GM20431 (cell line): ENCODE results near the gene TADA2B.

ENCODE experiments used
- in situ Hi-C: fragments of 300-500 bp; cut with MseI, MboI; formaldehyde crosslinking; loops from one replicate; pipeline ENCODE4 v1.15.0; 2020; ENCODE audit warnings: low sequenced_read_pairs; ENCODE audit not compliant: unreplicated experiment

TADA2B gene

GRCh38 chr4:7052923-7053715 lies 9.9 kb downstream of the TADA2B start:
- in situ Hi-C loops = loop anchor here (25.0 kb wide), 1 partner anchor 341 kb away; the partner anchor contains the start of genes BLOC1S4 and MRFAP1L1

GRCh38 chr4:7054106-7054880 lies 11.1 kb downstream of the TADA2B start:
- in situ Hi-C loops = loop anchor here (25.0 kb wide), 1 partner anchor 342 kb away; the partner anchor contains the start of genes BLOC1S4 and MRFAP1L1

- in situ Hi-C loops = loop anchor here (25.0 kb wide), 1 partner anchor 343 kb away; the partner anchor contains the start of genes BLOC1S4 and MRFAP1L1
Measured at GRCh38 chr4:7055111-7055989, 12.2 kb downstream of the TADA2B start.

- in situ Hi-C loops = loop anchor here (25.0 kb wide), 1 partner anchor 344 kb away; the partner anchor contains the start of genes BLOC1S4 and MRFAP1L1
Measured at GRCh38 chr4:7055990-7056325, 12.8 kb downstream of the TADA2B start.

GRCh38 chr4:7058792-7059191 lies 15.6 kb downstream of the TADA2B start:
- in situ Hi-C loops = loop anchor here (25.0 kb wide), 1 partner anchor 346 kb away; the partner anchor contains the start of genes BLOC1S4 and MRFAP1L1

- in situ Hi-C loops = loop anchor here (25.0 kb wide), 1 partner anchor 347 kb away; the partner anchor contains the start of genes BLOC1S4 and MRFAP1L1
Measured at GRCh38 chr4:7059662-7060061, 16.5 kb downstream of the TADA2B start.

- in situ Hi-C loops = loop anchor here (25.0 kb wide), 1 partner anchor 348 kb away; the partner anchor contains the start of genes BLOC1S4 and MRFAP1L1
Measured at GRCh38 chr4:7060346-7061150, 17.4 kb downstream of the TADA2B start.

- in situ Hi-C loops = loop anchor here (25.0 kb wide), 1 partner anchor 350 kb away; the partner anchor contains the start of genes BLOC1S4 and MRFAP1L1
Measured at GRCh38 chr4:7061815-7062214, 18.6 kb downstream of the TADA2B start.

- in situ Hi-C loops = loop anchor here (25.0 kb wide), 1 partner anchor 351 kb away; the partner anchor contains the start of genes BLOC1S4 and MRFAP1L1
Measured at GRCh38 chr4:7062816-7063215, 19.6 kb downstream of the TADA2B start.

GRCh38 chr4:7063362-7063761 lies 20.2 kb downstream of the TADA2B start:
- in situ Hi-C loops = loop anchor here (25.0 kb wide), 1 partner anchor 351 kb away; the partner anchor contains the start of genes BLOC1S4 and MRFAP1L1

GRCh38 chr4:7066006-7066405 lies 22.8 kb downstream of the TADA2B start:
- in situ Hi-C loops = loop anchor here (25.0 kb wide), 1 partner anchor 354 kb away; the partner anchor contains the start of genes BLOC1S4 and MRFAP1L1

- in situ Hi-C loops = loop anchor here (25.0 kb wide), 1 partner anchor 354 kb away; the partner anchor contains the start of genes BLOC1S4 and MRFAP1L1
Measured at GRCh38 chr4:7066493-7066892, 23.3 kb downstream of the TADA2B start.

GRCh38 chr4:7067126-7067451 lies 23.9 kb downstream of the TADA2B start:
- in situ Hi-C loops = loop anchor here (25.0 kb wide), 1 partner anchor 355 kb away; the partner anchor contains the start of genes BLOC1S4 and MRFAP1L1

- in situ Hi-C loops = loop anchor here (25.0 kb wide), 1 partner anchor 355 kb away; the partner anchor contains the start of genes BLOC1S4 and MRFAP1L1
Measured at GRCh38 chr4:7067452-7068278, 24.5 kb downstream of the TADA2B start, which contains the start of gene GRPEL1. Gene GRPEL1, minus strand, starts transcription at chr4:7068064. Its CDS starts 32 bp downstream, at chr4:7068032.

GRCh38 chr4:7068279-7068842 lies 25.2 kb downstream of the TADA2B start:
- in situ Hi-C loops = loop anchor here (25.0 kb wide), 1 partner anchor 356 kb away; the partner anchor contains the start of genes BLOC1S4 and MRFAP1L1

- in situ Hi-C loops = loop anchor here (25.0 kb wide), 1 partner anchor 357 kb away; the partner anchor contains the start of genes BLOC1S4 and MRFAP1L1
Measured at GRCh38 chr4:7068883-7069282, 25.7 kb downstream of the TADA2B start.
